Endometrial microvascular endothelial cells (primary cell): ENCODE data around the gene TLR6. TPM values are rescaled to one million over a fixed set of nuclear protein-coding genes. Genes with fewer than 3 reads are reported as not detected.

ENCODE experiments used
- in situ Hi-C: cut with HindIII; loops from 2 replicates; pipeline ENCODE4 v1.10.0; 2017; ENCODE audit warnings: low sequenced_read_pairs, low pct_unique_long_range_greater_than_20kb; ENCODE audit errors: inconsistent ontology term
- total RNA-seq: library from RNA; depleted of rRNA; stranded (reverse); fragments of >200 nt; gene quantifications from one replicate; pipeline ENCODE4 v1.2.3, GENCODE V29; 2015; ENCODE audit errors: inconsistent ontology term

TLR6 gene
- total RNA-seq, 1 donor from 2014 or later: 1.5 TPM

DNA sequence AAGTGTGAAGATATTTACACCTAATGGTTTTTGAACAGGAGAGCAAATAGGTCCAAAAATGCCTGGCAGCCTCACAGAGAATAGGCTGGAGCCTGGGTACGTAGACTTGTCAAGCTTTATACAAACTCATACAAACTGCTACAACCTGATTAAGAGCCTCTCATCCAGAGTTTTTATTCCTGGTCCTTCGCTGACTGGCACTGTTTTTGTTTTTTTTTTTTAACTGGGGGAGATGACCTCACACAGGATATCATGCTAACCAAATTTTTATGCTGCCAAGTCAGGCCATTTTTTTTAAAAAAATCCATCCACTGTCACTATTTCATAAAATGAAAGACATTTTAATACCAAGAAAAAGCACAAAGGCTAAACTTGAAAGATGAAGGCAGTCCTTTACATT is 12.9 kb upstream of the TLR6 start:
- in situ Hi-C loops: no loop called here

DNA sequence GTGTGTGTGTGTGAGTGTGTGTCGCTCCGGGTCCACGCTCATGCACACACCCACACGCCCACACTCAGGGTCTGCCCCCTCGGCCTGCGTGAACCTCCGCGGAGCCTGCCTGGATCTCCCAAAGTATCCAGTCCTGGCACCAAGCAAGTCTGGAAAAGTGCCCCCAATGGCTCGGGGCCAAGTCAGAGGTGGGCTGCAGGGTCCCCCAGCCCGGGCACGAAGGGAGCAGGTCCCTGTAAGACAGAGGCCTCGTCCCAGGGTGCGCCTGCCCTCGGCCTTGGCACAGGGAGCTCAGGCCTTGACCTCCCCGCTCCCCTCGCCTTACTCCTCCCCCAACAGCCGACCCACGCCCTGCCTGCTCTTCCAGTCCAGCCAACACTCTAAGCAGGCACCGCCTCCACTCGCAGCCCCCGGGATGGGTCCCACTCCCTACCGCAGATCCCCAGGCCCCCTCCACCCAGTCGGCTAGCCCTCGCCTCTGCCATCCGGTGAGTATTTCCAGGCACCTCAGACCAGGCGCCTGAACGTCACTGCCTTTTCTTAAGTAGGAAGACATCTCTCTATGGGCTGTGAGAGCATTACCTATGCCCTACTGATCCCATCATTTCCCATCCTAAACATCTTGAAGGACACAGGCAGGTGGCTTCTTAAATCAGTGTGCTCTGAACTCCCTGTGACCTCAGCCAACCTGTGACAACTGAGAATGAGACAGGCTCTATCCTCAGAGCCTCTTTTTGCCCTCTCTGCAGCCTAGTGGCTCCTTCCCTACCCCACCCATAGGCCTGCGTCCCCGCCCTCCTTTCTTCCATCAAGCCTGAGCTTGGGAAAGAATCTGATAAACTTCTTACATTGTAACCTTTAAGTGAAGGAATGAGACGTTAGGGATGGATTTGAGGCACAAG is 11.7 kb upstream of the TLR6 start:
- in situ Hi-C loops: no loop called here

DNA sequence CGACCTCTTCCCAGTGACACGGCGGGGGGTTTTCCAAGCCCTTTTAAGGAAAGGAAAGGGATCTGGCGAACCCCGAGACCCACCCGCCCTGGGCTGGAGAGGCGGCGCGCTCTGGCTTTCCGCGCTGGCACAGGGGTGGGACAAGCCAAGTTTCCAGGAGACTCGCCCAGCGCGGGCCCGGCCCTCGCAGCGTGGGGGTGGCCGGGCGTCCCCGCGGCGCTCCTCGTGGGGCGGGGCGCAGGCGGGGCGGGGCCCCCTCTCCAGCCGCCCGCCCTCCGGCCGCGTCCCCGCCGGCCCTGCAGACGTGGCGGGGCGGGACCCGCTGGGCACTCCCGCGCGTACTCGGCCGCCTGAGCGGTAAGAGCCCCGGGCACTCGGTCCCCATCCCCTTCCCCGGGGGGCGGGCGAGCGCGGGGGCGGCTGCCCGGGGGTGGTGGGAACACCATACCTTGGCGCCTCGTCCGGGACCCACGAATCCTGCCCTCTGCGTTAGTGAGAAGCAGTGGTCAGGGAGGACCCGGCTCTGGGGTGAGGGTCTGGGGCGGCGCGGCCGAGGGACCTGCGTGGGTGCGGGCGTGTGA is 11.0 kb upstream of the TLR6 start, which contains the start of gene FAM114A1:
Gene FAM114A1 (plus strand): TSS at position 329 of the 581 bp plus-strand sequence. CDS start 10,273 bp downstream, outside the sequence.
- in situ Hi-C loops: no loop called here

DNA sequence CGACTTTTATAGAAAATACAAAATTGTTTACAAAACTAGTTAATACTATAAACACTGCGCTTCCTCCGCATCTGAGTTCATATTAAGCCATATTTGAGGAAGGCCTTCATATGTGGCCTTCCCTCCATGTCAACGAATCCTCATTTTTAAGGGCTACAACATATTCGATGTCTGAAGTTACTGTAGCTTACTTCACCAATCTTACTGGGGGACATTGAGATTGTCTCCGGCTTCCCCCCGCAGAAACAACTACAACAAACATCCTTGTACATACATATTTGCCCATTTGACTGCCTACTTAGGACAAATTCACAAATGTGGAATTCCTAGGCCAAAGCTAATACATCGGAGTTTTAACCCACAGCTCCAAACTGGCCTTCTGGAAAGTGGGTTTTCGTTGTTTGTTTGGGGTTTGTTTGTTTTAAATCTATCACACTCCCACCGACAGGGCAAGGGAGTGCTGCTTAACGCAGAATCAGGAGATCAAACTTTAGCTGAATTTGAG is 10.4 kb upstream of the TLR6 start:
- in situ Hi-C loops: no loop called here

DNA sequence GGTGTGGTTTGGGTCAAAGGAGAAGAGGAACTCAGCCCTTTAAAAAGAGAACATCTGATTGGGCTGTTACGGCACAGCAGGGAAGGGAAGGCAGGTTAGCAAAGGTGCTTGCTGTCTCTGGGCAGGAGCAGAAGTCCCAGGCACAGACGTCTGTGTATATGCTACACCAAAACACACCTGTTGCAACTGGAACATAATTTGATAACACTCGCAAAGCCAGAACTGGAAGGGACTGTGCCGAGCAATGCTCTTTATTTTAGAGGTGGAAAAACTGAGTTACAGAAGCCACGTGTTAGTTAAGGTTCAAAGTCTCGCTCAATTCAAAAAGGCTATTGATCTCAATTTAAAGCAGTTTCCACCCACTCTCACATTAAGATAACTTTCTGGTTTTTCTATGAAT is 8.8 kb upstream of the TLR6 start:
- in situ Hi-C loops: no loop called here

DNA sequence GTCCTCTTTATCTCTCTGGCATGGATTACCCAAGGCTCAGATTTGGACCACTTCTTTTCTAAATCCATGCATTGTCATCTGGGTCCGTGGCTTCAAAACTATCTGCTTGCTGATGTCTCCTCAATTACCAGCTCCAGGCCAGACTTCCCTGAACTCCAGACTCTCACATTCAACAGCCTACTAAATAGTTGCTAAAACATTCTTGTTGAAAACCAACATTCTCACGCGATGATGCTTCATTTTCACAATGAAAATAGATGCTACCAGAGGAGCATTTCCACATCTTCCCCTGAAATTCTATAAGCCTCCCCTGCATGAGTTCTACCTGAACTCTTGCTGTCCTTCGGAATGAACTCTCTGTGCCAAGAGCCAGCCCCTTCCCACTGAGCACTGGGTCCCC is 5.2 kb upstream of the TLR6 start:
- in situ Hi-C loops: no loop called here

DNA sequence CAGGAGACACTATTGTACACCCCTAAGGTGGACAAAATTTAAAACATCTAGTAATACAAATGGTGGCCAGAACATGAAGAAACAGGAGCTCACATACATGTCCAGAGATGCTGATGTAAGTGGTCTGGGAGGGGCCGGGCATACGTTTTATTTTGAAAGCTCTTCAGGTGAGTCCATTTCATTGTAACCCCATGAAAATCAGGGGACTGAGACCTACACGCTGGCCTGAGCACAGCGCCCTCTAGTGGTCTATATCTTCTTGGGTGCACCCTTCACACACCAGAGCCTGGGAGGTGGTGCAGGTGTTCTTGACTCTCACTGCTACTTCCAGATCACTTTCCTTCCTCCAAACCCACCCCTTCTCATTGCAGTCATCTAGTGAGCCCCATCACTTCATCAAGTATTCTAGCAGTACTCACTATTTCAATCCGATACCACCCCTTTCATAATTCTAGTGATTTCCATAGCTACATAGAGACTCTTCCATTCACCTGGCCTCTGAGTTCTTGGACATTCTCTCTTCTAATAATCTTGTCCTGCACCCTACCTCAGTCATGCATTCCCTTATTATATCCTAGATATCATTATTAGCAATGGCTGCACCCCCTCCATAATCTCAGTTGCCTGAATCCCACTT is 4.3 kb upstream of the TLR6 start:
- in situ Hi-C loops: no loop called here

DNA sequence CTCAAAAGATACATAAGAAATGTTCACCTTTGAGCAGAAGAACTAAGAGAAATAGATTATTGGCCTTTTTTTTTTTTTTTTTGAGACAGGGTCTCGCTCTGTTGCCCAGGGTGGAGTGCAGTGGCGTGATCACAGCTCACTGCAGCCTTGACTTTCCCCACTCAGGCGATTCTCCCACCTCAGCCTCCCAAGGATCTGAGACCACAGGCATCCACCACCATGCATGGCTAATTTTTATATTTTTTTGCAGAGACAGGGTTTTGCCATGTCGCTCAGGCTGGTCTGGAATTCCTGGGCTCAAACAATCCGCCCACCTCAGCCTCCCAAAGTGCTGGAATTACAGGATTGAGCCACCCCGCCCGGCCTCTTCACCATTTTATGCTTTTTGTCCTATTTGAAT is 2.9 kb upstream of the TLR6 start:
- in situ Hi-C loops: no loop called here

DNA sequence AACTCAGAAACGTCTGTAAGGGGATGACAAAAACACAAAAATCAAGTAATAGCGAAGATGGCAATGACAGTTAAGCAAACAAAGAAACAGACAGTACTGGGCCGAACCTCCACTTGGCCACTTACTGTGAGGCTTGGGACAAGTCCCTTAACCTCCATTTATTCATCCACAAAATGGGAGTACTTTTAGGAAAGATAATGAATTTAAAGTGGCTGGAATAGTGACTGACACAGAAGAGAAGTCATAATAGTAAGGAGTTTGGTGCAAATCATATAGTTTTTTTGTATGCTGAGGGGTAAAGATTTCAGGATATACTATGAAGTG is 1.4 kb upstream of the TLR6 start:
- in situ Hi-C loops: no loop called here

DNA sequence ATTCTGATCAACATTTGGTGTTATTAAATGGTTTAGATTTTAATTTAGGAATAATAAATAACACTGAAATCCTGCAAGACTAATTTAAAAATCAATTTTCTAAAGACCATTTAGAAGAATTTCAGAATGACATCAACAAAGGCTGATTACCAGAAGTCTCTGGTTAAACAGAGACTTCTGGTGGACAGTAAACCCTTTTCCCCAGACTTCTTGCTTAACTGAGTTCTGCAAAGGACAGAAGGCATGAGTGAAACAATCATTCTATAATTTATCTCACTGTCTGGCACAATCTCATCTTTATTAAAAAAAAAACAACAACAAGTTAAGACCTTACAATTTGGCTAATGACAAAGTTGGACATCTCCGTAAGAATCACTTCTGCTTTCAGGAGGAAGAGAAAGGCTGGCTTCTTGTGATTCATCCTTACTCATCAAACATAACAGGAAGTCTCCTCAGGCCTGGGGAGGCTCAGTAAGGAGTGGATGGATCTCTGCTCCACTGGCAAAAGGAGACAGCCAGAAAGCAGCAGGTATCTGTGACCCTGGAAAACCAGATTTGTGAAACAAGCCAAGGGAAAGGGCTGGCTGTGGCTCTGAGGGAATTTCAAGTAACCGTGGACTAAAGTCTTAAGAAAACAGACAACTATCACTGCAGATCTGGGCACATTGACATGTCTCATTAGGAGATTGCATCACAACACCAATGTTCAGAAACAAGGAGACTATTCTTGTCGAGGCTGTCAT is 908 bp upstream of the TLR6 start:
- in situ Hi-C loops: no loop called here

DNA sequence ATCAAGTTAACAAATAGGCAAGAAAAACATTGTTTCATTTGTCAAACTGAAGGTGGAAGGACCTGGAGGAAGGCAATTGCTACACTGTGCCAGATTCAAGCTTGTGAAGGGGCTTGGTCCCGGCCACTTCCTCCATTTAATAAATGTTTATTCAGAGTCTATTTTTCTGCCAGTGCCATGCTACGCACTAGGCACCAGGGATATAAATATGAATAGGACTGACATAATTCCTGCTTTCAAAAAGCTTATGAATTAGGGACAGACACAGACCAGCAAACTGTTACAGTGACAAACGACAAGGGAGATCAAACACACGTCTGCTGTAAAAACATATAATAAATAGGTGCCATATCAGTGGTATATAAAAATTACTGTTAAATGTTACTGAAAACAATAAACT is 571 bp downstream of the TLR6 start:
- in situ Hi-C loops: no loop called here

DNA sequence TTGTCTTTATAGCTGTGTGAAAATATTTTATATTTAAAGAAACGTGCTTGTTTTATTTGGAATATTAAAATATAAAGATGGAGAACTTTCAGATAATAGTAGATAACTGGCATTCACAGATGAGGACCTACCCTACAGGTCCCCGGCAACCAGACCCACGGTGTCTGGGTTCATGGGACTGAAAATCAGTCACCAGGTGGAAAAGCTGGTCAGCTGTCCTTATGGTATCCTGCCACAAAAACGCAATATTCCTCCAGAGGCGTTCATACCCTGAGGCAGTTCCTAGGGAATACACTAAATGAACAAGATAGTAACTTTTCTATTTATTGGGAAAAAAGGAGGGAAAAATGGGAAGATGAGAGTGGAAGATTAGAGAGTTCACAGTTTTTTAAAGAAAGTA is 1.2 kb downstream of the TLR6 start:
- in situ Hi-C loops: no loop called here

DNA sequence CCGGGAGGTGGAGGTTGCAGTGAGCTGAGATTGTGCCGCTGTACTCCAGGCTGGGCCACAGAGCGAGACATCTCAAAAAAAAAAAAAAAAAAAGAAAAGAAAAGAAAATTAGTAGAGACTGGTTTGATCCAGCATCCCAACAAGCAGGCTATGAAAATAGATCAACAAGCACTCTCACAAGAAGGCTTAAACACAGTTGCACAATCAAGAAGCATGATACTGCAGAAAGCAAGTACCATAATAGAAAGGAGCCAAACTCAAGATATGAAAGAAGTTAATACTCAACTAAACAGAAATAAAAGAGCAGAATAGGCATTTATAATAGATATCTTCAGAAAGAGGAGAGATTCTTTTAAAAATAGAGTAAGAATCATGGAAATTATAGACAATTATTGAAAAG is 10.6 kb downstream of the TLR6 start:
- in situ Hi-C loops: no loop called here

DNA sequence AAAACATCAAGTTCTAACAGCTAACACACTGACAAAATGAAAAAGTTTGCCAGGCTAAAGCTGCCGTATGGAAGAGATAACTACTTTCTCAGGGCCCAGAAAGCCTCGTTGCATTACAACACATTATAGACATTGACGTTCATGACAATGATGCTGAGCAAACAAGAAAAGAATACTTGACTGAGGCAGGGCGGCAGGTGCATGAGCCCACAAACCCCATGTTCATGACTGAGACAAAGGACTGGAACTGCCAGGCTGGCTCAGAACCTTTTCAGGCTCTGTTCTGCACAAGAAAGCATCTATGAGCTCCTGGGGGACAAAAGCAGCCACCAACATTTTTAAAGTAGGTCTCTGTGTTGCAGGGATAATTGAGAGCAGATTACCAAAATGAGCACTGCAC is 13.6 kb downstream of the TLR6 start:
- in situ Hi-C loops: no loop called here

DNA sequence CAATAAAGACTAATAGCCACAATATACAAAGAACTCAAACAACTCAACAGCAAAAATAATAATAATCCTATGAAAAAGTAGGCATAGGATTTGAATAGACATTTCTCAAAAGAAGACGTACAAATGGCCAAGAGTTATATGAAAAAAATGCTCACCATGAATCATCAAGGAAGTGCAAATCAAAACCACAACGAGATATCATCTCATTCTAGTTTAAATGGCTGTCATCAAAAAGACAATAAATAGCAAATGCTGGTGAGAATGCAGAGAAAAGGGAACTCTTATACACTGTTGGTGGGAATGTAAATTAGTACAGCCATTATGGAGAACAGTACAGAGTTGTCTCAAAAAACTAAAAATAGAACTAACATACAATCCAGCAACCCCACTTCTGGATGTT is 18.8 kb downstream of the TLR6 start:
- in situ Hi-C loops: no loop called here

DNA sequence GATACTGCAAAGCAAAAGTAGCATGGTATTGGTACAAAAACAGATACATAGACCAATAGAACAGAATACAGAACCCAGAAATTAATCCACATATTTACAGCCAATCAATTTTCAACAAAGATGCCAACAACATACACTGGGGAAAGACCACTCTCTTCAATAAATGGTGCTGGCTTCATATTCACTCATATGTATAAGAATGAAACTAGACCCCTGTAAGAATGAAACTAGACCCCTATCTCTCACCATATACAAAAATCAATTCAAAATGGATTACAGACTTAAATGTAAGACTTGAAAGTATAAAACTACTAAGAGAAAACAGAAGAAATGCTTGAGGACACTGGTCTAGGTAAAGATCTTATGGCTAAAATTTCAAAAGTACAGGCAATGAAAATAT is 19.3 kb downstream of the TLR6 start:
- in situ Hi-C loops: no loop called here

DNA sequence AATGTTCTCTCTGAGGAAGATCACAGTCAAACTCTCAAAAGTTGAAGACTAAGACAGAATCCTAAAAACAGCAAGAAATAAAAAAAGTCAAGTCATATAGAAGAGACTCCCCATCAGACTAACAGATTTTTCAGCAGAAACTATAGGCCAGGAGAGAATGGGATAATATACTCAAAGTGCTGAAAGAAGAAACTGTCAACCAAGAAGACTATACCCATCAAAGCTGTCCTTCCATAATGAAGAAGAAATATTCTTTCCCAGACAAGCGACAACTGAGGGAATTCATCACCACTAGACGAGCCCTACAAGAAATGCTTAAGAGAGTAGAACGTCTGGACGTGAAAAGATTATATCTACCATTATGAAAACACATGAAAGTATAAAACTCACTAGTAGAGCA is 22.0 kb downstream of the TLR6 start:
- in situ Hi-C loops: no loop called here

DNA sequence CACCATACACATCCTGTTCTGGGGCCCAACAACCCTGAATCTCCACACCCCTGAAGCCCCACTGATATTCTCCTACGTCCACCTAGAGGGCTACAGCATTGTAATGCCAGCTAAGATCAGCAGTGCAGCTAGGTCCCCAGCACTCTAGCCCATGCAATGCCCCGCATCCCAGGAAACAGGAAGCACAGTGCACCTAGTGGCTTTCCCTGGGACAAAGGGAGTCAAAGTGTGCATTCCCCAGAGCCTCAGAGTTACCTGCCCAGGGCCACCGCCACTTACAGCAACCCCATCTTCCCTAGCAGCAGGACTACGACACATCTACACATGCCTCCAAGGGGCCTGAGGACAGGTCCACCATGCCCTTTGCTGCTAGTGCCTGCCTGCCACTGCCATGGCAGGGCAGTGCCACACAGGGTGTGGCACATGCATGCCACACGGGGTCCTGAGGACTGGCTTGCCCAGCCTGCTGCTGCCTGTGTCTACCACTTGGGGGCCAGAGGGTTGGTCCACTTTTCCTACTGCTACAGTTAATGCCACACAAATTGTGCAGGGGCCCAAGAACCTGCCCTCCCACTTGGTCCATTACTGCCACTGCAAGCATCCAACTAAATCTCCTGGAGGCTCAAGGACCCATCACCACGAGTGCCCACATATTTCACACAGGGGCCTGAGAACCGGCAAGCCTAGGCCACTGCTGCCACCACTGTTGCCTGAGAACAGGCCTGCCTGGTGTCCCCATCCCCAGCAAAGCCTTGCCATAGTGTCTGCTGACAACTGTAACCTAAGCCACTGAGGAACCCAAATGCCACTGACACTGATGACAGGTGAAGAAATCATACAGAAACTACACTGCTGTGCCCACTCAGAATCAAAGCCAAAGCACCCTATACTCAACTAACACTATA is 23.7 kb downstream of the TLR6 start:
- in situ Hi-C loops: no loop called here
